Islet precursor cell (in vitro differentiated cells): ENCODE results near the gene IL22.

ENCODE experiments used
- DNase-seq: peaks from one replicate; pipeline ENCODE4 v3.0.0-alpha.2; 2018

IL22 gene

DNA sequence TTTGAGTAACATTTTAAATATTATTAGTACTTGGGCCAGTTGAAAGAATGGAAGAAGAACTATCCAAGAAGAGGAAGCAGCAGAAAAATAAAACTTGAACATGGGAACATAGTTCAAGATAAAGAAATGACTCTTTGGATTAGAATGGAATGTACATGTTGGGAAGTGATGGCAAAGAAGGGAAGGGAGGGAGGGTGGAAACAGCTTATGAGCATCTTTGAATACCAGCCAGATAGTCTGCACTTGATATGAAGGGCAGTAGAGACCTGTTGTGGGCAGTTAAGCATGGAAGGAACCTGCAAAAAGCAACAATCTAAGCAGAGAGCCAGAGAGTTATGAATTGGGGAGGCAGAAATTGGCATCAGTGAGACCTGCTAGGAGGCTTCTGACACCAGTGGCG is 10.0 kb upstream of the IL22 start:
- DNase-seq: no peak

DNA sequence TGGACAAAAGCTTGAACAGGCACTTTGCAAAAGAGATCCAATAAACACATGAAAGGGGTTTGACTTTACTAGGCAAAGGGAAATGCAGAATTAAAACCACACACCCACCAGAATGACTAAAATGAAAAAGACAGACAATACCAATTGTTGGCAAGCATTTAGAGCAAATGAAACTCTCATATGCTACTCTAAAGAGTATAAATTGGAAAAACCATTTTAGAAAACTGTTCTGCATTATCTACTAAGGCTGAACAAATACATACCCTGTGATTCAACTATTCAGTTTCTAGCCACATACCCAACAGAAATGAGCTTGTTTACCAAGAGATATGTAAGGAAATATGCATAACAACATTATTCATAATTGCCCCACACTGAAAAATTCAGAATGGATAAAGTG is 8.5 kb upstream of the IL22 start:
- DNase-seq: no peak

DNA sequence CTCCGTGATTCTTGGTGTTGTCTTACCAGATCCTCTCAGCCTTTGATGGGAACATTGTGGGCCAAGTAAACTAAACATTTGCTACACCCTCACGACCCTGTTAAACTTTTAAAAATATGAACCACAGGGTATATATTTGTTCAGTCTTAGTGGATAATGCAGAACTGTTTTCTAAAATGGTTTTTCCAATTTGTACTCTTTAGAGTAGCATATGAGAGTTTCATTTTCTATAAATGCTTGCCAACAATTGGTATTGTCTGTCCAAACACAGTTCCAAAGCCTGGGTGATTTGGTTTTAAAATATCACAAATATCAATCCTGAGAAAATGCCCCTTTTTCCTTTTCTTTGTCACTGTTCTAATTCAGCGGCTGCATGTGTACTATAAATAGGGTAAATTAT is 6.7 kb upstream of the IL22 start:
- DNase-seq: no peak

DNA sequence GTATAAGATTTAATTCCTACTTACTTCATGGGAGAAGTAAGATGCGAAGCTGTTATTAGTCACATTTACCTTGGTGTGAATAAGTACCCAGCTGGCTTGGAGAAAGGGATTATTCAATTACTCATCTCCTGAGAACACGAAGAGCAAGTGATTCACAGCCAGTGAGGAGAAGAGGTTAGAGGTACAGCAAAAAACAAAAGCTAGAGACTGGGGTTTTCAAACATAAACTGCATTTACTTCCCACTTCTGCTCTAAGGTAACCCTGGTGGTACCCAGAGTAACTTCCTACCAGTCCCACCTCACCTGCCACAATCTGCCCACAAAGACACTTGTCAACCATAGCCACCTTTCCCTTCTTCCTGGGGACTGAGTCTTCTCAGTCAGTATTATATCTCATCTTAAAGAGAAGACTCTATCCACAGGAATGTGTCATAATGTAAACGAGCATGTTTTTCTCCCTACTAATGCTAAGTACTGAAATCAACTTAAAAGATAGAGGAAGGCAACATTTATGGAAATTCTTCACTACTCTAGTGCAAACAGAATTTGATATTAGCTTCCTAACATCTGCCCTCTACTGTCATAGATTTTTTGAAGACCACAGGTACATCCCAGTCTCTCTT is 6.0 kb upstream of the IL22 start:
- DNase-seq: no peak

DNA sequence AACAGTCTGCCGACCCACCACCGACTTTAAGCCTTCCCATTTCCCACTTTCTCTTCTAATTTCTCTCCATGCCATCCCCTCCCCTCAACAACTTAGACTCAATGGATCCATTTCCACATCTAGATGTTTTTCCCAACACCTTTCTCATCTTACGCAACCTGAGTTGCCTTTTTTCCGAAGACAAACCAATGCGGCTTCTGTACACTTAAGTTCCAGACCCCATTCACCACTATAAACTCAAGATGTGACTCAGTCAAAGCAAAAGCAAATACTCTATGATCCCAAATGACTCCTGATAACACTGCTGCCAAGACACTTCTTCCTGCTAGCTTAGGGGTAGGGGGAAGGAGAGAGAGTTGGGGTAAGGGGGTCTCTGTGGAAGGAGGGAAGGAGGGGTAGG is 1.3 kb downstream of the IL22 start:
- DNase-seq: no peak

DNA sequence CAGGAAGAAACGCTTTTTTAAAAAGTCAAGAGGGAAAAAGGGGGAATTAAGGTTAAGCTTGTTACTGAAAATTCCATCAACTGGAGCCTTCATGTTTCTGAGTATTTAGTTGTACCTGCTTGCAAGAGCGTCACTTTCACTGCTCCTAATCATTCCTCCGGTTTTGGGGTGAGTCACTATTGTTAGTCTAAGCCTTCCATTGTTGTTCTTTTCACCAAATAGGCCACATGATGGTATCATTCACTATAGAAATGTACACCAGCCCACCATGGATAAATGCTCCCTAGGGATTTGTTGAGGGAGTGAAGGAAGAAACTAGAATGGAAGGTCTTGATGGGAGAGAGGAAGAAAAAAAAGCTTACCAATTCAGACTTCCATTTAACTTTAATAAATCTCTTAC is 3.0 kb downstream of the IL22 start:
- no peak for DNase-seq

DNA sequence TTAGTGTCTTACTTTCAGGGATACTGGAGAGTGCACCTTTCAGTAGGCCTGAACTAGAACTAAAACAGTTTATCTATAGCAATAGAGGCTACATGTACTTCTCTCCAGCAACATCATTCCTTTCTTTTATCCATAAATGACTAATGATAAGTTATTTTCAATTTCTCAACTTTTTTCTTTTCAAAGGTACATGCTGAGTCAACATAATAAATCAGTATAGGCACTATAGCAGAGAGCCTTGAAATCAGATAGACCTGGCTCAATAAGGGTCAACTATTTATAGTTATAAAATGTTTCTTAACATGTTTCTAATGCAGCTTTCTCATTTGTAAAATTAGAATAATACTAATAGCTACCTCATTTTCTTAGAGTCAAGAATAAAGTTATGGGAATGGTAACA is 5.6 kb downstream of the IL22 start:
- no peak for DNase-seq

DNA sequence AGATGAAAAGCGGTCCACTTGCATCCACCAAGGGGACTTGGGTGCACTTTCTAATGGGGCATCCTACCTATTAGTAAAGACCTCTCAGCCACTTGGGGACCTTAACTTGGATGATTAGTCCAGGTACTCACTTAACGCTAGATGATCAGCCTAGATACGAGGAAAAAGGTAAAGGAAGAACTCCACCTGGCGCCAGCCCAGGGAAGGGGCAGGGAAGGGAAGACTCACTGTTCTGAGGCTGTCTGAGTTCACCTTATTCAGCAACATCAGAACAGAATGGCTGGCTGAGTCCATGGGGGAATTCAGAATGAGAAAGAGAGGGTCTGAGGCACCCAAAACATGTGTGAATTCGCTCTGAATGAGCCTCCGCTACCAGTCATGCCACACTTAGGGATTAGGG is 7.1 kb downstream of the IL22 start:
- no peak for DNase-seq

DNA sequence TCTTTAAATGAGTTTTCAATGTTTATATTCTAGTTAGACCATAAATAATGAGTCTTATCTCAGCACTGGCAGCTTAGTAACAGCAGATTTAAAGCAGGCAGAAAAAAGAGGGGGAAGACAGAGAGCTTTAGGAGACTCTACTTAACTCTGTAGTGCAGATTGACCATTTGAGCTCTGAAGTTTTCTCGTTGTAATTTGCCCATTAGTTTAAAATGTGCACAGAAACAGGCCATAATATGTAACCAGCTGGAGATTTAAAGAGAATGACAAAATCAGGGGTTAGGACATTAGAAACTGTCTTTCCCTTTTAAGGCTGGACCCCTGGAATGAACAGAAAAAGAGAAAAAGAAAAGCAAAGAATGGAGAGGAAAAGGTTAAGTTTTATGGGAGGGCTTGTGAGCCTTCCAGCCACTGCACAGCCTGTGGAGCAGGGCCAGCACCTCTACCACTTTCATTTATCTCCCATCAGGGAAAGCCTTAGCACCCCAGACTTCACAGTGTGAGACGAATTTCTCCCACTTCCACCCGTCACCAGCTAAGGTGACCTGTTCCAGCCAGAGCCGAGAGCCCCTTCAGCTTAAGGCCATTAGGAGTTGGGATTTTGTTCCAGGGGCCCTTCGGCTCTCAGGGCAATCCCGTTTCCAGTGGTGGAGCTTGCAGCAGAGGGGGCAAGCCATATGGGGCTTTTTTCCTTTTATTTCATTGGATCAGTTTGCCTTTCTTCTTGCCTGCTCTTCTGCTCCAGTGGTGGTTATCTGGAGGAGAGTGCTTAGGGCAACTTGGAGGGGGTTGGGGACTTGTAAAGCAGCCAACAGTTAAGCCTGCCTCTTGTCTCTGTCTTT is 8.0 kb downstream of the IL22 start:
- DNase-seq: no peak

DNA sequence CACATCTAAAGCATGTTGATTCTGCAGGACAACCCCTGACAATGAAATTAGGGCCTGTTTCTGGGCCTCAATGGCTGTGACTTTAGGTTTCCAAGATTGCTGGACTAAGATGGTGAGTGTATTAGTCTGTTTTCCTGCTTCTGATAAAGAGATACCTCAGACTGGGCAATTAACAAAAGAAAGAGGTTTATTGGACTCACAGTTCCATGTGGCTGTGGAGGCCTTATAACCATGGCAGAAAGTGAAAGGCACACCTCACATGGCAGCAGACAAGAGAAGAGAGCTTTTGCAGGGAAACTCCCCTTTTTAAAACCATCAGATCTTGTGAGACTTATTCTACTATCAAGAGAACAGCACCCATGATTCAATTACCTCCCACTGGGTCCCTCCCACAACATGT is 10.6 kb downstream of the IL22 start:
- DNase-seq: no peak

DNA sequence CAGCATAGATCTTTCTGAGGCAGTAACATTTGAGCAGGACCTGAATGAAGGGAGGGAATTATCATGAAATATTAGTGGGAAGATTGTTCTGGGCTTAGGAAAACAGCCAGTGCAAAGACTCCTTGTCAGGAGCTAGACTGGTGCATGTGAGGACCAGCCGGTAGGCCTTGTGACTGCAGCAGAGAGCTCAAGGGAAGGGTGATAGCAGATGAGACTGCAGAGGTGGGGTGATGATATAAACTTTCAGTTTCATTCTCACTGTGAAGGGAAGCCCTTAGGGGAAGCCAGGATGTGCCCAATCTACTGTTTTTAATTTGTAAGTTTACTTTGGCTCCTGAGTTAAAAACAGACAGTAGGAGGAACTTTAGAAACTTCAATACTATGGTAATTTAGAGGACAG is 12.4 kb downstream of the IL22 start:
- DNase-seq: no peak

DNA sequence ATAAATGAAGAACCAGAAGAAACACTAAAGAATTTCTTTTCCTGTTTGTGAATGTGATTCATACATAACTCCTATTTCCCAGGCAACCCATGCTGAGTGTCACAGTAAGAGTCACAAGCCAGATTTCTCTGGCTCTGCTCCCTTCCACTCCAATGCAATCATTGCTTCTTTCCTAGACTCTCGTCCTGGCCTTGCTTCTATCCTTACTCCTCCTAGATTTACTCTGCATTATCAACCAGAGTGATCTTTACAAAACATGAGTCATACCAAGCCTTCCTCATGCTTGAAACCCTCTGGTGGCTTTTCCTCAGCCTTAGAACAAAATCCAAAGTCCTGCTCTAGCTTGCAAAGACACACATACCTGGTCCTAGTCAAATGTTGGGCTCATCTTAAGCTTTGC is 13.3 kb downstream of the IL22 start:
- DNase-seq: peak; percentile 64

DNA sequence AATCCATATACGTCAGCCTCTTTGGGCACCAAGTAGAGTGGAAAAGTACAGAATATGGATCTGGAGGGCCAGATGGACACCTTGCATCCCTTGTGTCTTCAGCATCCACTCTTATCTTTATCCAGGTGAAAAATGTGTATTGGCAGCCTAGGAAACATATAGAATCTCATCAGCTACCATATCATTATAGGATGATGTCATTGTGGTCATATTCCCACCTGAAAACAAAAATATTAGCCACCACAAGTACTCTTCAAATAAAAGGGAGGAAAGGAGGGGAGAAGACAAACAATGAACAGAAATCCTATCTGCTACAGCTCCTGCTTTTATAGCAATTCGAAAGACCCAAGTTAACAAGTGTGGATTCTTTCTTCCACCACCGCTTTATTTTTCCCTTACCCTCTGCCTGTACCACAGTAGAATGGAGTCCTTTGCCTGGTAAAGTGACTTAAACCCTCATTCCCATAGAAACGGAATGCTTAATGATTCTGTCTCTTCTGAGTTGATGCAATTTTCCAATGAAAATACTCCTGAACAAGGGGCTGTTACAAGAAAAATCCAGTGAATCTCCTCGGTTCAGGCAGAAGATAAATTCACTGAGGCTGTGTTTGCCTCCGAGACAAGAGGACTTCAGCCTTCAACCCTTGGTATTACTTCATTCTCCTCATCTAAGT is 14.0 kb downstream of the IL22 start:
- no peak for DNase-seq

DNA sequence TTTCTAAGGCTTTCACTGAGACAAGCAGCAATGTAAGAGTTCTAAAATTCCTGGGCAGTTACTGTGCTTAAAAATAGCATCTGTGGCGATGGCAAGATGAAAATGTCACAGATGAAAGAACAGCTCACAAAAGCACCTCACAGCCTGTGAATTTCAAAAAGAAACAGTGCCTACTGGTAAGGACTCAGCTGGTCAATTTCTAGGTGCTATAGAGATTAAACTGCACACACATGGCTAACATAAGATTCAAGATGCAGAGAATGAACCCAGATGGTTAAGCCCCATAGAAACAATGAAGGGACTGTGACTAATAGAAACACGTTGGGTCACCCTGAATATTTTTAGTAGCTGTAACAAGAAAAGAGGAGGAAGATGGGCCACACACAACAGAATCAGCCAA is 15.8 kb downstream of the IL22 start:
- DNase-seq: no peak

DNA sequence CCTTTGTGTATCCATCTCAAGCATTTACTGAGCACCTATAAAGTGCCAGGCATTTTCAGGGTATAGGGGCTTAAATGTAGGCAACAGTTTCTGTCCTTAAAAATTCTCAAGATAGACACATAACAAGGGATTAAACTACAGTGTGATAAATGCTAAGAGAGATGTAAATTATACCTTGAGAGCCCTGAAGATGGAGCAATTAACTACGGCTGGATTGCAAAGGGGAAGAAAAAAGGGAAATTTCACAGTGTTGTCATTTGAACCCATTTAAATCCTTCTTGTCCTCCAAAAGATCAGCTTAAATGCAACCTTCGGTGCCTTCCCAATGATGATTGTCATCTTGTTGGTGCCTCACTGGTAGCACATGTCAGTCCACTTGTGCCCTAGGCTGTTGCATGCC is 16.3 kb downstream of the IL22 start:
- no peak for DNase-seq

DNA sequence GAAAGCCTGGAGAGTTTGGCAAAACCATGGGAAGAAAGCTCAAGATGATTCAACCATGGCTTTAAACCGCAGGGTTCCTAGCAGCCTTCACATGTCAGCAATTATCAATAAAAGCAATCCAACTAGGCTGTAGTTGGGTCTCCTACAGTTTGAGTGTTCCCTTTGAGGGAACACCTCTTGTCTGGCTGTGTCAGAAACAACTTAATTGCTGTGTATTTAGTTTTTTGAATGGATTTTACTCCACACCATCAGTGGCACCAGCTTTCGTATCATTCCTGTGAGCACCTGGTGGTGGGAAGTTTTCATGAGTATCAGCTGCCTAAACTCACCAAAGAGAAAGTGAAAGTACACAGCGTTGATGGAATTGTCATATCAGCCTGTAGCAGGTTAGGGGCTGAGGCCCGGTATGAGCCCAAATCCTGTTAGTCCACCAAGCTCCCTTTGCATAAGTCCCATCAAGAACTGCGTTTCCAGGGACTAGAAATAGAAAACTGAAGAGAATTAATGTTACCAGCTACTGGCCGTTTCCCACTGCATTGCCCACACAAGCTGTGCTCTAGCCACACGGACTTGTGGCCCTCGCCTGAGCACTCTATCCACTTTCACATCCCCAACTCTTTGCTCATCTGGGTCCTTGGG is 16.9 kb downstream of the IL22 start:
- DNase-seq: no peak

DNA sequence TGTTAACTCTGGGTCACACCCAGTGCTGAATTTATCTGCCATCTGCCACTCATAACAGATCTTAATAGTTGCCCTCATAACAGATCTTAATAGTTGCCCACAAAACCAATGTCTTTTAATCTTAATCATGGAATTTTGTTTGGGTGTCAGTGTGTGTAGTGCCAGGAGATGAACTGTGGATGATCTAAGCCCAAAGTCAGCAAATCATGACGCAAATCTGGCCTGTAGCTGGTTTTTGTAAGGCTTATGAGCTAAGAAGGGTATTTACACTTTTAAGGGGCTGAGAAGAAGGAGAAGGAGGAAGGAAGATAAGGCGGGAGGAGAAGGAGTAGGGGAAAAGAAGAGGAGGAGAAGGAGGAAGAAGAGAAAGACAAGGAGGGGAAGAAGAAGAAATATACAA is 17.8 kb downstream of the IL22 start:
- DNase-seq: no peak

DNA sequence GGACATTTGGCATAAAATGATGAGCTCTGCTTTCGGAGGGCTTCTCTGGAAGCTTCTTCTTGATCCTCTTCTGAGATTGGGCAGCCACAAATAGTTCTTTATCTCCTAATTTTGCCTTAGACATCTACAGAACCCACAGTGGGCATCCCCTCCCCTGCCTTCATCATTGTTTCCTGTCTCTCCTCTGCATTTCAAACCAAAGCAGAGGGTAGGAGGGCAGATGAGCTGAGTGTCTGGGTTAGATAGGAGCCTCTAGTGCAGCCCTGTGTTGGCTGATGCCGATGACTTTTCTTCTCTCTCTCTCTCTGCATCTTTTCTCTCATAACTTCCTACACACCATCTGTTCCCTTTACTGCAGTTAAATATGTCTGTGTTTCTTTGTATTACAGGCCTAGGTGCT is 19.3 kb downstream of the IL22 start:
- DNase-seq: no peak

DNA sequence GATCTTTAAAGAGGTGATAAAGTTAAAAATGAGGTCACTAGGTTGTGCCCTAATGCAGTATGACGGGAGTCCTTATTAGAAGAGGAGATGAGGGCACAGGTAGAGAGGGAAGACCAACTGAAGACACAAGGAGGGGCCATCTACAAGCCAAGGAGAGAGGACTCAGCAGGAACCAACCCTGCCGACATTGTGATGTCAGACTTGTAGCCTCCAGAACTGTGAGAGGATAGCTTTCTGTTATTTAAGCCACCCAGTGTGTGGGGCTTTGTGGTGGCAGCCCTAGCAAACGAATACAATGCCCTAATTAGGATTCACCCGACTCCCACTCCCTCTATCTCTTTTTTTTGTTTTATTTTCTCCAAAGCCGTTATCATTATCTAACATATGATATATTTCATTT is 19.9 kb downstream of the IL22 start:
- DNase-seq: no peak

DNA sequence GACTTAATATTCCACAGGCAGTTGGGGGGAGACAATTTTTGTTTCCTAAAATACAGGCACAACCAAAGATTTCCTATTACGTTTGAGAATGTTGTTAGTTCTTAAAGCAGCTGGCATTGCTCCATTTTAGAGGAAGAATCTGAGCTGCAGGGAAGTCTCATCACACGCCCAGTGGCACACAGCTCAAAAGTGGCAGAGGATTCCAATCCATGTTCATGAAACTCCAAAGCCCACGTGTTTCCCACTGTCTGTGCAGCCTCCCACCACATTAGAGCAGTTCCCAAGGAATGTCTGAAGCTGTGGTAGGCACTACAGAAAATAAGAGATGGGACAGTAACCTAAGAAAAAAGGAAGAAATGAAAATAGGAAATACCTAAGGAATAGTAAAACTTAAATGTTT is 21.7 kb downstream of the IL22 start:
- no peak for DNase-seq

DNA sequence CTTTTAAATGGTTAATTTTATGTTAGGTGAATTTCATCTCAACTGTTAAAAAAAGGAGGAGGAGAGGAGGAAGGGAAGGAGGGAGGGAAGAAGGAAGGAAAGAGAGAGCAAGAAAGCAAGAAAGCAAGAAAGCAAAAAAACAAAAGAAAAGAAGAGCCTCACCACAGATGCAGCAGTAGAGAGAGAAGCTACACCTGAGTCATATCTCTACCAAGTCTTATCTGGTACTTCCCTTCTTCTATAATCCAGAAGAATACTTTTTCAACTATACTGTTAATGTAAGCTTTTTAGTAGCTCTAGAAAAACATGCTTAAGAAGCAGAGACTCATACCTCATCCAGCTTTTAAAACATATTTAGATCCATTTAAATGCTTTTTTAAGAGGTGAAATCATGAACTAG is 22.2 kb downstream of the IL22 start:
- DNase-seq: no peak

DNA sequence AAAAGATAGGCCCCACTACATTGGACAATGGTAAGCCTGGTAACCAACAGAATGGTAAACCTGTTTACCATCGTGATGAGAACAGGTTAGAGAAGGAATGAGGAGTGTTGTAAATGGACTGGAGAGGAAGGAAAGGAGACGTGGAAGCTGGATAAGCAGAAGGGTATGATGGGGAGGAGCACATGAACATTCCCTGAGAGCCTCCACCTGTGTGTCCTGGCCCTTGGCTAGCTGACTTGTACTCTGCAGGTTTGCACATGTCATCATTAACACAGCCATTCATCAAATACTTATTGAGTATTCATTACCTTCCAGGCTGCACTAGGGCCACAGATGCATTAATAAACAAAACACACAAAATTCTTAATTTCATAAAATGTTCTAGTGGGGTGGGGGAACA is 23.4 kb downstream of the IL22 start:
- no peak for DNase-seq

DNA sequence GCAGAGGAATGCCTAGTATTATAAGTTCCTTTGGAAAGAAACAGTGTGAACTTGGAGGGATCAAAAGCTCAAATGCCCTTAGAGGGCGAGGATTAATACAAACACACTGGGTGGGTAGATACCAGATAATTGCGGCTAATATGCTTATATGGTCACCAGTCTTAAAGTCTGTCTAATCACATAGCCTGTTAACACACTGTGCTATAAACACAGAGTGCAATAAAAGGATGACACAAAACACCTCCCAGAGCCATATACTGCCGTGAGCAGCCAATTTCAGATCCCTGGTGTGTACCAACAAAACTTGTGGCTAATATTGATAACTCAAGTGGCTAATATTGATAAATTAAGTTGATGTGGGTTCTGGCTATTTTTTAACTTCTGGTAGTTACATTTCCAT is 26.0 kb downstream of the IL22 start:
- DNase-seq: no peak
